HepG2 (cell line): ENCODE data around the gene DHX8. TPM values are rescaled to one million over a fixed set of nuclear protein-coding genes. Genes with fewer than 3 reads are reported as not detected.

Experiments
- GATAD1 ChIP-seq: IDR thresholded peaks from 2 replicates; pipeline ENCODE4 v1.6.1; 2016; ENCODE audit warnings: missing genetic modification reagents, missing compliant biosample characterization
- GZF1 ChIP-seq: sonication (generic); formaldehyde crosslinking; IDR thresholded peaks from 2 replicates; pipeline ENCODE4 v1.5.1; 2020; ENCODE audit warnings: mild to moderate bottlenecking, missing genetic modification reagents
- HNF4G ChIP-seq, 2 experiments: sonication (generic) in 1 of 2; formaldehyde crosslinking in 1 of 2; IDR thresholded peaks; 2 replicates each; pipeline versions ENCODE4 v1.4.0 to v1.6.1; 2011 to 2020; ENCODE audit warnings: borderline replicate concordance in 2 of 2, low read depth in 2 of 2, mild to moderate bottlenecking in 2 of 2, low read length in 1 of 2, missing genetic modification reagents in 1 of 2, moderate library complexity in 1 of 2
- IRX3 ChIP-seq: sonication (generic); formaldehyde crosslinking; IDR thresholded peaks from 2 replicates; pipeline ENCODE4 v1.8.1; 2023; ENCODE audit warnings: mild to moderate bottlenecking, low read depth, missing genetic modification reagents, borderline replicate concordance
- JARID2 ChIP-seq: sonication (generic); formaldehyde crosslinking; IDR thresholded peaks from 2 replicates; pipeline ENCODE4 v1.8.1; 2023; ENCODE audit warnings: missing genetic modification reagents, inconsistent platforms; ENCODE audit not compliant: insufficient replicate concordance
- KAT7 ChIP-seq: IDR thresholded peaks from 2 replicates; pipeline ENCODE4 v1.6.1; 2018; ENCODE audit warnings: borderline replicate concordance, missing compliant biosample characterization
- NBN ChIP-seq: fragments of 450-650 bp; conservative IDR thresholded peaks from 2 replicates; pipeline ENCODE4 v1.6.1; 2017
- PAF1 ChIP-seq: IDR thresholded peaks from 2 replicates; pipeline ENCODE4 v1.6.1; 2016; ENCODE audit warnings: missing genetic modification reagents, missing compliant biosample characterization
- PHB2 ChIP-seq: fragments of 450-650 bp; IDR thresholded peaks from 2 replicates; pipeline ENCODE4 v1.6.1; 2018; ENCODE audit not compliant: partially characterized antibody
- SAFB2 ChIP-seq: sonication (generic); formaldehyde crosslinking; IDR thresholded peaks from 2 replicates; pipeline ENCODE4 v1.5.1; 2020; ENCODE audit warnings: missing genetic modification reagents, low read depth, mild to moderate bottlenecking, borderline replicate concordance
- SMAD3 ChIP-seq: sonication (generic); formaldehyde crosslinking; IDR thresholded peaks from 2 replicates; pipeline ENCODE4 v1.4.0; 2020; ENCODE audit warnings: missing genetic modification reagents
- SPEN ChIP-seq: sonication (generic); formaldehyde crosslinking; IDR thresholded peaks from 2 replicates; pipeline ENCODE4 v1.5.1; 2020; ENCODE audit warnings: low read depth, mild to moderate bottlenecking, missing genetic modification reagents
- YEATS2 ChIP-seq: sonication (generic); formaldehyde crosslinking; IDR thresholded peaks from 2 replicates; pipeline ENCODE4 v1.4.0; 2020; ENCODE audit warnings: missing genetic modification reagents, borderline replicate concordance
- ZBTB21 ChIP-seq: sonication (generic); formaldehyde crosslinking; IDR thresholded peaks from 2 replicates; pipeline ENCODE4 v1.4.0; 2020; ENCODE audit warnings: missing genetic modification reagents
- ZNF572 ChIP-seq: sonication (generic); formaldehyde crosslinking; IDR thresholded peaks from 2 replicates; pipeline ENCODE4 v1.5.1; 2020; ENCODE audit warnings: mild to moderate bottlenecking, missing genetic modification reagents
- ZNF629 ChIP-seq: sonication (generic); formaldehyde crosslinking; conservative IDR thresholded peaks from 2 replicates; pipeline ENCODE4 v1.5.0; 2020; ENCODE audit warnings: missing genetic modification reagents
- ZNF768 ChIP-seq: sonication (generic); formaldehyde crosslinking; IDR thresholded peaks from 2 replicates; pipeline ENCODE4 v1.4.0; 2020; ENCODE audit warnings: missing genetic modification reagents
- ZNF816 ChIP-seq: sonication (generic); formaldehyde crosslinking; IDR thresholded peaks from 2 replicates; pipeline ENCODE4 v1.8.0; 2022; ENCODE audit warnings: missing genetic modification reagents, mild to moderate bottlenecking, borderline replicate concordance
- polyA plus RNA-seq, 8 experiments: library from polyadenylated mRNA; depleted of rRNA in 3 of 8; stranded (reverse) in 7 of 8; unstranded in 1 of 8; fragments of >200 nt; fragmentation: Illumina TruSeq in 4 of 8; extraction: Trizol in 4 of 8; gene quantifications; 2 replicates each; pipeline versions ENCODE4 v1.2.1 to v1.2.3, GENCODE V29; 2011 to 2016; ENCODE audit warnings: low read depth in 4 of 8, missing spikeins in 1 of 8, mixed read lengths in 1 of 8; ENCODE audit not compliant: insufficient read depth in 1 of 8
- total RNA-seq, 5 experiments: library from RNA; depleted of rRNA; stranded (reverse); fragments of >200 nt; fragmentation: Illumina TruSeq; extraction: Trizol; gene quantifications; 2 replicates each; pipeline ENCODE4 v1.2.3, GENCODE V29; 2016; ENCODE audit warnings: low read depth in 1 of 5
- TF ChIP-seq, protein P1 (sequence below), 2 experiments: sonication (generic) in 1 of 2; formaldehyde crosslinking in 1 of 2; IDR thresholded peaks; 2 replicates each; pipeline versions ENCODE4 v1.5.1 to v1.6.1; 2011 to 2020; ENCODE audit warnings: borderline replicate concordance in 1 of 2, low read depth in 1 of 2, low read length in 1 of 2, mild to moderate bottlenecking in 1 of 2, missing genetic modification reagents in 1 of 2, moderate library complexity in 1 of 2
- TF ChIP-seq, protein P2 (sequence below): sonication (generic); formaldehyde crosslinking; IDR thresholded peaks from 2 replicates; pipeline ENCODE4 v1.4.0; 2020; ENCODE audit warnings: missing genetic modification reagents
- TF ChIP-seq, protein P3 (sequence below): IDR thresholded peaks from 2 replicates; pipeline ENCODE4 v1.6.1; 2012; ENCODE audit warnings: inconsistent platforms
- TF ChIP-seq, protein P4 (sequence below): sonication (generic); formaldehyde crosslinking; IDR thresholded peaks from 2 replicates; pipeline ENCODE4 v1.4.0; 2020; ENCODE audit warnings: missing genetic modification reagents, borderline replicate concordance
- TF ChIP-seq, protein P5 (sequence below): sonication (generic); formaldehyde crosslinking; IDR thresholded peaks from 2 replicates; pipeline ENCODE4 v1.5.0; 2020; ENCODE audit warnings: missing genetic modification reagents

Gene DHX8
- total and polyA plus RNA-seq, 2 of the 13 experiments (the other 11 are each of a cell fraction or from before 2014, with no cell fraction given) = 24.8 to 48.9 TPM

DNA sequence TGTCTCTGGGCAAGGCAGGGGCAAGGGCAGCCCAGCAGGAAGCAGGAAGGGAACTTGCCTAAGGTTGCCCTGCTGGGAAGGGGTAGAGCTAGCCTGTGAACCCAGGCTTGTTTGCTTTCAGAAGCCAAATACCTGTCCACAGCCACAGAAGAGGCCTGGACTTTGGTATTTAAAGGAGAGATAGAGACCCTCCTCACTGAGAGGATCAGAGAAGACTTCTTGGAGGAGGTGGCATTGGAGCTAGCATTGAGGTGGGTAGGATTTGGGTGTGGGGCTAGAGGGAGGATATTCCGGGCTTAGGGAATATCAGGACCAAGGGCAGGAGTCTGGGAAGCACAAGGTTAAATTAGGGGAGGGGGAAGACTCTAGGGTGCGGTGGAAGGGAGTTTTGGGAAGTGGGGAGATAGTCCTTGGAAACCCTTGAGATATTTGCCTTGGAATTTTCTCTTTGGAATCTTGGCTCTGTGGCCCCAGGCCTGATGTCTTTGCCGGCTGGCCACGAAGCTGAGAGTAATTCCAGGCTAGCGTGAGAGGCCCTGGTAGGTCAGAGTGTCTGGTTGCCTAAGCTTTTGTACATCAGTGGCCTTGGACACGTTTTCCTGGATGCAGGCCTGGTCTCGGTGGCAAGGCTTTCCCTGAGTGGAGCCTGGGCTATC is 75.5 kb downstream of the DHX8 start (continued):
- TF ChIP-seq SPEN (CRISPR knock-in tag) (0 out of 2 replicates have a peak, but pooled peaks have one; percentile 14), ZNF816 (CRISPR knock-in tag) (no peak), KAT7 (CRISPR knock-in tag) (no peak; the same call in 1 of the 2 replicates), IRX3 (CRISPR knock-in tag) (no peak), ZNF572 (0 out of 2 replicates have a peak, but pooled peaks have one; percentile 45), GATAD1 (CRISPR knock-in tag) (no peak), SMAD3 (CRISPR knock-in tag) (no peak), JARID2 (CRISPR knock-in tag) (no peak), YEATS2 (CRISPR knock-in tag) (no peak), ZNF629 (CRISPR knock-in tag) (peak; percentile 41), ZNF768 (CRISPR knock-in tag) (peak; percentile 96), HNF4G (IDR thresholded peaks at IDR 0.05; ENCODE audit: borderline replicate concordance, low read depth, low read length) (peak; percentile 66), HNF4G (CRISPR knock-in tag; IDR thresholded peaks at IDR 0.05; ENCODE audit: borderline replicate concordance, low read depth) (peak; percentile 71; the same call in 1 of the 2 replicates), PAF1 (CRISPR knock-in tag) (no peak), NBN (no peak), PHB2 (no peak), GZF1 (CRISPR knock-in tag) (no peak), ZBTB21 (no peak), SAFB2 (CRISPR knock-in tag) (0 out of 2 replicates have a peak, but pooled peaks have one; percentile 63)
- TF ChIP-seq, protein P1, sequence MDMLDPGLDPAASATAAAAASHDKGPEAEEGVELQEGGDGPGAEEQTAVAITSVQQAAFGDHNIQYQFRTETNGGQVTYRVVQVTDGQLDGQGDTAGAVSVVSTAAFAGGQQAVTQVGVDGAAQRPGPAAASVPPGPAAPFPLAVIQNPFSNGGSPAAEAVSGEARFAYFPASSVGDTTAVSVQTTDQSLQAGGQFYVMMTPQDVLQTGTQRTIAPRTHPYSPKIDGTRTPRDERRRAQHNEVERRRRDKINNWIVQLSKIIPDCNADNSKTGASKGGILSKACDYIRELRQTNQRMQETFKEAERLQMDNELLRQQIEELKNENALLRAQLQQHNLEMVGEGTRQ (IDR thresholded peaks at IDR 0.05; ENCODE audit: low read depth, low read length) = no peak
- TF ChIP-seq, protein P1 (CRISPR knock-in tag; IDR thresholded peaks at IDR 0.05; ENCODE audit: borderline replicate concordance) = no peak
- TF ChIP-seq, protein P2, sequence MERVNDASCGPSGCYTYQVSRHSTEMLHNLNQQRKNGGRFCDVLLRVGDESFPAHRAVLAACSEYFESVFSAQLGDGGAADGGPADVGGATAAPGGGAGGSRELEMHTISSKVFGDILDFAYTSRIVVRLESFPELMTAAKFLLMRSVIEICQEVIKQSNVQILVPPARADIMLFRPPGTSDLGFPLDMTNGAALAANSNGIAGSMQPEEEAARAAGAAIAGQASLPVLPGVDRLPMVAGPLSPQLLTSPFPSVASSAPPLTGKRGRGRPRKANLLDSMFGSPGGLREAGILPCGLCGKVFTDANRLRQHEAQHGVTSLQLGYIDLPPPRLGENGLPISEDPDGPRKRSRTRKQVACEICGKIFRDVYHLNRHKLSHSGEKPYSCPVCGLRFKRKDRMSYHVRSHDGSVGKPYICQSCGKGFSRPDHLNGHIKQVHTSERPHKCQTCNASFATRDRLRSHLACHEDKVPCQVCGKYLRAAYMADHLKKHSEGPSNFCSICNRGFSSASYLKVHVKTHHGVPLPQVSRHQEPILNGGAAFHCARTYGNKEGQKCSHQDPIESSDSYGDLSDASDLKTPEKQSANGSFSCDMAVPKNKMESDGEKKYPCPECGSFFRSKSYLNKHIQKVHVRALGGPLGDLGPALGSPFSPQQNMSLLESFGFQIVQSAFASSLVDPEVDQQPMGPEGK = peak; percentile 39
- TF ChIP-seq, protein P3, sequence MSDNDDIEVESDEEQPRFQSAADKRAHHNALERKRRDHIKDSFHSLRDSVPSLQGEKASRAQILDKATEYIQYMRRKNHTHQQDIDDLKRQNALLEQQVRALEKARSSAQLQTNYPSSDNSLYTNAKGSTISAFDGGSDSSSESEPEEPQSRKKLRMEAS = peak; percentile 71
- TF ChIP-seq, protein P4, sequence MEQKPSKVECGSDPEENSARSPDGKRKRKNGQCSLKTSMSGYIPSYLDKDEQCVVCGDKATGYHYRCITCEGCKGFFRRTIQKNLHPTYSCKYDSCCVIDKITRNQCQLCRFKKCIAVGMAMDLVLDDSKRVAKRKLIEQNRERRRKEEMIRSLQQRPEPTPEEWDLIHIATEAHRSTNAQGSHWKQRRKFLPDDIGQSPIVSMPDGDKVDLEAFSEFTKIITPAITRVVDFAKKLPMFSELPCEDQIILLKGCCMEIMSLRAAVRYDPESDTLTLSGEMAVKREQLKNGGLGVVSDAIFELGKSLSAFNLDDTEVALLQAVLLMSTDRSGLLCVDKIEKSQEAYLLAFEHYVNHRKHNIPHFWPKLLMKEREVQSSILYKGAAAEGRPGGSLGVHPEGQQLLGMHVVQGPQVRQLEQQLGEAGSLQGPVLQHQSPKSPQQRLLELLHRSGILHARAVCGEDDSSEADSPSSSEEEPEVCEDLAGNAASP (CRISPR knock-in tag) = peak; percentile 40; the same call in 1 of the 2 replicates
- TF ChIP-seq, protein P5, sequence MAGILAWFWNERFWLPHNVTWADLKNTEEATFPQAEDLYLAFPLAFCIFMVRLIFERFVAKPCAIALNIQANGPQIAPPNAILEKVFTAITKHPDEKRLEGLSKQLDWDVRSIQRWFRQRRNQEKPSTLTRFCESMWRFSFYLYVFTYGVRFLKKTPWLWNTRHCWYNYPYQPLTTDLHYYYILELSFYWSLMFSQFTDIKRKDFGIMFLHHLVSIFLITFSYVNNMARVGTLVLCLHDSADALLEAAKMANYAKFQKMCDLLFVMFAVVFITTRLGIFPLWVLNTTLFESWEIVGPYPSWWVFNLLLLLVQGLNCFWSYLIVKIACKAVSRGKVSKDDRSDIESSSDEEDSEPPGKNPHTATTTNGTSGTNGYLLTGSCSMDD = no peak
